DOHH2 (cell line): Measurements from ENCODE around the gene IL6R.
"Not testable (repeated sequence)": the region's sequence is repeated elsewhere in the genome, so short reads cannot be mapped to it uniquely, and the experiment has no call there.

Experiments used
- H3F3A ChIP-seq: fragments of 200-600 bp; sonication (generic), shearing (Covaris generic); 2 replicates; pipeline ENCODE4 v1.6.0; 2016; ENCODE audit warnings: antibody characterized with exemption, mild to moderate bottlenecking; ENCODE audit not compliant: control insufficient read depth, insufficient read depth
- H3K27ac ChIP-seq: fragments of 200-600 bp; sonication (generic); 2 replicates; pipeline ENCODE4 v1.5.1; 2014; ENCODE audit warnings: low read depth, mild to moderate bottlenecking, low read length, moderate library complexity
- H3K27me3 ChIP-seq: fragments of 200-600 bp; sonication (generic); 2 replicates; pipeline ENCODE4 v1.6.1; 2014; ENCODE audit warnings: mild to moderate bottlenecking, low read length, mixed read lengths; ENCODE audit not compliant: control insufficient read depth
- H3K36me3 ChIP-seq: fragments of 200-600 bp; sonication (generic); 2 replicates; pipeline ENCODE4 v1.6.1; 2014; ENCODE audit warnings: mild to moderate bottlenecking, low read length, moderate library complexity, mixed read lengths; ENCODE audit not compliant: control insufficient read depth
- H3K4me1 ChIP-seq: fragments of 200-600 bp; sonication (generic); 2 replicates; pipeline ENCODE4 v1.6.1; 2014; ENCODE audit warnings: mild to moderate bottlenecking, low read length, mixed read lengths; ENCODE audit not compliant: control insufficient read depth
- H3K4me2 ChIP-seq: fragments of 200-600 bp; sonication (generic); 2 replicates; pipeline ENCODE4 v1.6.0; 2014; ENCODE audit warnings: mild to moderate bottlenecking, low read length, moderate library complexity
- H3K4me3 ChIP-seq: fragments of 200-600 bp; sonication (generic); 2 replicates; pipeline ENCODE4 v1.5.1; 2014; ENCODE audit warnings: mild to moderate bottlenecking, low read length, mixed read lengths
- H3K79me2 ChIP-seq: fragments of 200-600 bp; sonication (generic); 2 replicates; pipeline ENCODE4 v1.6.1; 2014; ENCODE audit warnings: mild to moderate bottlenecking, low read length, mixed read lengths; ENCODE audit not compliant: control insufficient read depth
- H3K9me2 ChIP-seq: fragments of 200-600 bp; sonication (generic); replicated peaks from 2 replicates; pipeline ENCODE4 v1.6.1; 2014; ENCODE audit warnings: mild to moderate bottlenecking, low read length, mixed read lengths; ENCODE audit not compliant: control insufficient read depth
- H3K9me3 ChIP-seq: fragments of 200-600 bp; sonication (generic); 2 replicates; pipeline ENCODE4 v1.6.1; 2014; ENCODE audit warnings: antibody characterized with exemption, low read length, mixed read lengths; ENCODE audit not compliant: control insufficient read depth, insufficient read depth
- H4K20me1 ChIP-seq: fragments of 200-600 bp; sonication (generic); 2 replicates; pipeline ENCODE4 v1.6.0; 2014; ENCODE audit warnings: low read depth, mild to moderate bottlenecking, antibody characterized with exemption, low read length, moderate library complexity; ENCODE audit not compliant: control insufficient read depth, insufficient read depth
- EZH2phosphoT487 ChIP-seq: fragments of 200-600 bp; sonication (generic); IDR thresholded peaks from 2 replicates; pipeline ENCODE4 v1.6.1; 2017; ENCODE audit warnings: borderline replicate concordance, mild to moderate bottlenecking, antibody characterized with exemption, low read length, moderate library complexity, mixed read lengths
- TF ChIP-seq, protein P1 (sequence below): fragments of 200-600 bp; sonication (generic); IDR thresholded peaks from one replicate; pipeline ENCODE4 v1.5.1; 2014; ENCODE audit warnings: antibody characterized with exemption, mild to moderate bottlenecking, low read depth, low read length; ENCODE audit not compliant: poor library complexity, severe bottlenecking

IL6R gene

DNA sequence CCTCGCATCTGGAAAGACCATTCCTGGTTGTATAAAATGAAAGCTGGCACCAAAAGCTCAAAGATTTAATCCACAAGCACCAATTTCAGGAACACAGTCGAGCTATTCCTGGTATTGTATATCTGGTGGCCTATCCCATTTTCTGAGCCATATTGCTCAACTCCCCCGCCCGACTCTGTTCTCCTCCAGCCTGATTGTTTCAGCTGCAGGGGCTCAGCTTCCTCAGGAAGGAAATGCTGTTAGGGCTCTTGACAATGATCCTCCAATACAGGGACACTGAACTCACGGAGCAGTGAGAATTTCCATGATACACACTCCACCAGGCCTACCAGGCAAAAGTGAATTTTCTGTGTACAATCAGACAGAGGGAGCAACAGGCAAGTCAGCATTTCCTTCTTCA lies 80.0 kb downstream of the IL6R start:
- H3F3A ChIP-seq, result peaks cover 8% of the 10 kb centered on the region; the same call in 1 of the 2 replicates
- peaks cover under 1% of the 10 kb centered on the region for H3K4me1 ChIP-seq
- TF ChIP-seq, protein P1, sequence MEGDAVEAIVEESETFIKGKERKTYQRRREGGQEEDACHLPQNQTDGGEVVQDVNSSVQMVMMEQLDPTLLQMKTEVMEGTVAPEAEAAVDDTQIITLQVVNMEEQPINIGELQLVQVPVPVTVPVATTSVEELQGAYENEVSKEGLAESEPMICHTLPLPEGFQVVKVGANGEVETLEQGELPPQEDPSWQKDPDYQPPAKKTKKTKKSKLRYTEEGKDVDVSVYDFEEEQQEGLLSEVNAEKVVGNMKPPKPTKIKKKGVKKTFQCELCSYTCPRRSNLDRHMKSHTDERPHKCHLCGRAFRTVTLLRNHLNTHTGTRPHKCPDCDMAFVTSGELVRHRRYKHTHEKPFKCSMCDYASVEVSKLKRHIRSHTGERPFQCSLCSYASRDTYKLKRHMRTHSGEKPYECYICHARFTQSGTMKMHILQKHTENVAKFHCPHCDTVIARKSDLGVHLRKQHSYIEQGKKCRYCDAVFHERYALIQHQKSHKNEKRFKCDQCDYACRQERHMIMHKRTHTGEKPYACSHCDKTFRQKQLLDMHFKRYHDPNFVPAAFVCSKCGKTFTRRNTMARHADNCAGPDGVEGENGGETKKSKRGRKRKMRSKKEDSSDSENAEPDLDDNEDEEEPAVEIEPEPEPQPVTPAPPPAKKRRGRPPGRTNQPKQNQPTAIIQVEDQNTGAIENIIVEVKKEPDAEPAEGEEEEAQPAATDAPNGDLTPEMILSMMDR, result no peak
- no peak for TF ChIP-seq EZH2phosphoT487
- H3K4me3 ChIP-seq, result no peak overlapping the region
- H3K9me2 ChIP-seq, result no peaks in the 10 kb centered on the region
- H3K4me2 ChIP-seq, result no peak overlapping the region
- H4K20me1 ChIP-seq, result no peaks in the 10 kb centered on the region
- H3K27me3 ChIP-seq, result no peaks in the 10 kb centered on the region
- no peaks in the 10 kb centered on the region for H3K36me3 ChIP-seq
- H3K9me3 ChIP-seq, result no peaks in the 10 kb centered on the region
- no peaks in the 10 kb centered on the region for H3K79me2 ChIP-seq
- H3K27ac ChIP-seq, result no peak overlapping the region

DNA sequence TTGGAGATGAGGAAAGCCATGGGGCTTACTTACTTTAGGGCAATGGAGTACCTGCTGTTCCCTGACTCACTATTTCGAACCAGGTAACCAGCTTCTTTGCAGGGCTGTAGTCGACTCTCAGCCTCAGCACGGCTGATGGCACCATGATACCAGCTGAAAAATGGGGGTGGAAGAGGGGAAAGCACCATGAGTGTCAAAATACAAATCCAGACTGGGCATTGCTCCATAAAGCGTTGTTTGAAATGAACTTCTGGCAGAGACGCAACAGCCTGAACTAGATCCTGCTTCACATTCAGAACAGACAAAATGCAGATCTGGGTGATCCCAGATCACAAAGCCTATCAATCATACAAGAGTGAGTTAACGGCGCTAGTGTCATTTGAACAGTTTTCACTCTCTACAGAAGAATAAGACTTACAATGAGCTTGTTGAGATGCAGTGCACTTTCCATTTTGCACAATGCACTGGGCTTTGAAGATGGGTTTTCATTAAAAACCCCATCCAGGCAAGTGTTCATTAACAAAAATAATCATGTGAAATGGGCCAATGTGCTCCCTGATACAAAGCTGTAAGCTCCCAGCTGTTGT lies 80.9 kb downstream of the IL6R start:
- Histone ChIP-seq H3K27ac (no peak overlapping the region), H4K20me1 (no peaks in the 10 kb centered on the region), H3K79me2 (no peaks in the 10 kb centered on the region), H3K27me3 (no peaks in the 10 kb centered on the region), H3K4me2 (no peak overlapping the region), H3K4me1 (peaks cover 9% of the 10 kb centered on the region), H3K4me3 (no peak overlapping the region), H3K9me3 (no peaks in the 10 kb centered on the region), H3K36me3 (no peaks in the 10 kb centered on the region), H3F3A (peaks cover 2% of the 10 kb centered on the region; the same call in 1 of the 2 replicates), H3K9me2 (no peaks in the 10 kb centered on the region)
- TF ChIP-seq EZH2phosphoT487, result no peak
- TF ChIP-seq, protein P1, result no peak

- not testable (repeated sequence) for H3K9me3 ChIP-seq, H3F3A ChIP-seq, H3K79me2 ChIP-seq, H3K9me2 ChIP-seq, H3K4me2 ChIP-seq, H3K4me3 ChIP-seq, H3K36me3 ChIP-seq, H4K20me1 ChIP-seq, H3K27ac ChIP-seq, H3K27me3 ChIP-seq
- peaks cover 17% of the 10 kb centered on the region for H3K4me1 ChIP-seq
These were observed 81.6 kb downstream of the IL6R start for GRCh38 chr1:154486756-154487155.

DNA sequence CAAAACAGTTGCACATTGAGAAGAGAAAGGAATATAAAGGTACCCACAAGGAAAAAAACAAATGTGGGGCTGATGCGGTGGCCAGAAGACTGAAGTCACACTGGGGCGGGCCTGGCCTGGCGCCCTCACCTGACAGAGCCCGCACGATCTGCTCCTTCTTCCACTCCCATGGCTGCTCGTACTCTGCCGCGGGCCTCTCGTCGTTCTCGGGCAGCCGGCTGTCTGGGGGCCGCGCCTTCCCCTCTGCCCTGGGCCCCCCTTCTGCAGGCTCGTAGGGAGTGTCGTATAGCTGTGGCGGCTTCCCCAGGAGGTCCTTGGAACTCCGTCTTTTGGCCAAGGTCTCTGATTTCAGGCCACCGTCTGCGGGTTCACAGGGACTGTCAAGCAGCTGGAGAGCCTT lies 83.8 kb downstream of the IL6R start:
- TF ChIP-seq, protein P1, result no peak
- TF ChIP-seq EZH2phosphoT487, result no peak
- no peak overlapping the region for H3K27ac ChIP-seq
- no peaks in the 10 kb centered on the region for H3K36me3 ChIP-seq
- no peak overlapping the region for H3K4me2 ChIP-seq
- peaks cover 38% of the 10 kb centered on the region for H3K4me1 ChIP-seq
- H3K4me3 ChIP-seq, result no peak overlapping the region
- H4K20me1 ChIP-seq, result no peaks in the 10 kb centered on the region
- no peaks in the 10 kb centered on the region for H3K9me3 ChIP-seq
- H3F3A ChIP-seq, result 0 out of 2 replicates have a peak, but pooled peaks cover 2% of the 10 kb centered on the region
- H3K9me2 ChIP-seq, result no peaks in the 10 kb centered on the region
- H3K27me3 ChIP-seq, result no peaks in the 10 kb centered on the region
- no peaks in the 10 kb centered on the region for H3K79me2 ChIP-seq
